HG02870 (cell line): ENCODE data around the gene NTHL1.

Experiments used
- ATAC-seq: cut with Tn5 transposase; IDR thresholded peaks from one replicate; pipeline ENCODE4 v1.9.1; 2021; ENCODE audit warnings: mild to moderate bottlenecking, moderate library complexity; ENCODE audit not compliant: unreplicated experiment

NTHL1 gene

DNA sequence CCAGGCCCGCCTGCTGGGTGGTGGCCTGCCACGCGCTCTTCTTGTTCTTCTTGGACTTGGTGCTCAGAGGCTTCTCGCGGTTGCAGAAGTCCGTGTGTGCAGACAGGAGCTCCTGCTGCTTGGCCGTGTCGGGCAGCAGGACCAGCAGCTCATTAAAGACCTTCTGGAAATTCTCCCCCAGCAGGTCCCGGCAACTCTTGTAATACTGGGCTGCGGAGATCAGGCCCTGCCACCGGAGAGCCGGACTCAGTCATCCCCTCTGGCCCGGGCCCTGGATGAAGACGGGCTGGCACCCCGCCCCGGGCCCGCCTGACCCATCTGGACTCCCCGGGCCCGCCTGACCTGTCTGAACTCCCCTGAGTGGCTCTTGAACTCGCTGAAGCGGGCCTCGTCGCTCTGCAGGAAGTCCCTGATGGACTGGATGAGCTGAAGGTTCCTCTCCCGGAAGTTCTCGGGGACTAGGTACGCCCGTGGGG is 49.2 kb downstream of the NTHL1 start:
- ATAC-seq, result no peak

DNA sequence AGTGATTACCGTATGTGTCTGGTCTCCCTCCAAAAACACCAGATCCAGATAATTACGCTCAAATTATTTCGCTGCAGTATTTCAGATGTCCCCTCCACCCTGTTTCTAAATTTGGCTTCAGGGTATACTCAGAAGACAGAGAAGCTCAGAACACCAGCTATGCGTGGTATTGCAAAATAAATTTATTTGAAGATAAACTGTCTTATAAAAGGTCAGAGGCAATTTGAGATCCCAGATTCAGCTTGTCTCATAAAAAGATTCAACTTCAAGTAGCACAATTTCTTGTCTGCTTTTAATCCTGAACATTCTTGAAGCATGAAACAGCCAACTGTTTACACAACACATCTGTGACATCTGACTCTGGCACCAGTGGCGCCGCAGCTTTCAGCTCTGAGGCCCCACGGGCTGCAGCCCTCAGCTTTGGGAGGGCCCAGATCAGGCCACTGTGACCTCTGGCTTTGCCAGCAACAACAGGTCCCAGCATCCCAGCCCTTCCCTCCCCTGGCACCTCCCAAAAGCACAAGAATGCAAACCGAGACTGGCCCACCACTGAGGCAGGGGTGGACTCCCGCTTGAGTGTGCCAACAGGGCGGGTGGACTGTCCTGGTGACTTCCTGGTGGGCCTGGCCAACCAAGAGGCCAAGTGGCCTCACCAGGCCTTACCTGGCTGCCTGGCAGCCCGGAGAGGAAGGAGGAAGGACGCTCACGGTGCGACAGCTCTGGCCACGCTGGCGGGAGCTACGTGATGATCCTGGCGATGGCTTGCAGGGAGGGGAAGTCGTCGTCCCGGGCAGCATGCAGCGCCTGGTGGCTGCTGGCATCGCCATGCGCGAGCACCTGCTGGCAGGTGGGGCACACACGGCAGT is 49.9 kb downstream of the NTHL1 start:
- ATAC-seq, result no peak

DNA sequence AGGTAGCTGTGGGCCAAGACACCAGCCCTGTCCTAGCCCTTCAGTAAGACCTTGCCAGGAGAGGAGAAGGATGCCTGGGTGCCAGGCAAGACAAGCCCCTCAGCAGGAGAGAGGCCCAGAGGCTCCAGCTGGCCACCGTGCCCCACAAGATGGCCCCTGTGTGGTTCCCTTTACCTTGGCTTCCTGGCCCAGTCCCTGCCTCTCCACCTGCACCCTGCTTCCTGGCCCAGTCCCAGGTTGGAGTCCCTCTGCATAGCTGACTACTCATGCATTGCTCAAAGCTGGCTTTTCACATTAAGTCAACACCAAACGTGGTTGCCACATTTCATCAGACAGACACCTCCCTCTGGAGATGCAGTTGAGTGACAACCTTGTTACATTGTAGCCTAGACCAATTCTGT is 53.9 kb downstream of the NTHL1 start:
- no peak for ATAC-seq

DNA sequence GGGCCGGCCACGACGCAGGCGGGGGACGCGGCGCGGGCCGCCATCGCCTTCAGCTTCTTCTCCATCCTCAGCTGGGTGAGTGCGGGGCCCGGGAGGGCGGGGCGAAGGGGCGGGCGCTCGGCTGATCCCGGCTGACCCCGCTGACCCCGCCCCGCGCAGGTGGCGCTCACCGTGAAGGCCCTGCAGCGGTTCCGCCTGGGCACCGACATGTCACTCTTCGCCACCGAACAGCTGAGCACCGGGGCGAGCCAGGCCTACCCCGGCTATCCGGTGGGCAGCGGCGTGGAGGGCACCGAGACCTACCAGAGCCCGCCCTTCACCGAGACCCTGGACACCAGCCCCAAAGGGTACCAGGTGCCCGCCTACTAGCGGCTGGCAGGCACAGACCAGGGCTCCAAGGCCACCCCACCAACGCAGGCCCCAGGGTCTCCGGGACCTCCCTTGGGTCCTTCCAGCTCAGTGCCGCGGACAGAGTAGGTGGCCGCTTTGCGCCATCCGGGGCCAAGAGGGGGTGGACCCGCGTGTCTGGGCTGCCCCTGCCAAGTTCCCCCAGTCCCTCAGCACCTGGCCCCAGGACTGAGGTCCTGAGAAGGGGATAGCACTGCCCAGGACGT is 54.8 kb downstream of the NTHL1 start:
- ATAC-seq, result no peak

DNA sequence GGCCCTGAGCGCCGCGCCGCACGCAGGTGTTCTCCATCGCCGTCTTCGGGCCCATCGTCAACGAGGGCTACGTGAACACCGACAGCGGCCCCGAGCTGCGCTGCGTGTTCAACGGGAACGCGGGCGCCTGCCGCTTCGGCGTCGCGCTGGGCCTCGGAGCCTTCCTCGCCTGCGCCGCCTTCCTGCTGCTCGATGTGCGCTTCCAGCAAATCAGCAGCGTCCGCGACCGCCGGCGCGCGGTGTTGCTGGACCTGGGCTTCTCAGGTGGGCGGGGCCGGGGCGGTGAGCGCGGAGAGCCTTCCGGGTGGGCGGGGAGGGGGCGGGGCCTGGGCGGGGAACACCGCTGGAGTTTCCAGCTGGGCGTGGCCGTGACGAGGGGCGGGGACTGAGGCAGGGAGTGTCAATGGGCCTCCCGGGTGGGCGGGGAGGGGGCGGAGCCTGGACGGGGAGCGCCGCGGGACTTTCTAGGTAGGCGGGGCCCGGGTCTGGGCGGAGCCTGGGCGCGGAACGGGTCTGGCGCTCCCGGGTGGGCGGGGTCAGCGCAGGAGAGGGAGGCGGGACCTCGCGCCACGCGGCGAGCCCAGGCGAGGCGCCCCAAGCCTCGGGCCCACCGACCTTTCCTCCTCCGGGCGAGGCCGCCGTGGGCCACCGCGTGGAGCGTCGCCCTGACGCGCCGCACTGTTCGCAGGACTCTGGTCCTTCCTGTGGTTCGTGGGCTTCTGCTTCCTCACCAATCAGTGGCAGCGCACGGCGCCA is 55.5 kb downstream of the NTHL1 start:
- ATAC-seq, result no peak

DNA sequence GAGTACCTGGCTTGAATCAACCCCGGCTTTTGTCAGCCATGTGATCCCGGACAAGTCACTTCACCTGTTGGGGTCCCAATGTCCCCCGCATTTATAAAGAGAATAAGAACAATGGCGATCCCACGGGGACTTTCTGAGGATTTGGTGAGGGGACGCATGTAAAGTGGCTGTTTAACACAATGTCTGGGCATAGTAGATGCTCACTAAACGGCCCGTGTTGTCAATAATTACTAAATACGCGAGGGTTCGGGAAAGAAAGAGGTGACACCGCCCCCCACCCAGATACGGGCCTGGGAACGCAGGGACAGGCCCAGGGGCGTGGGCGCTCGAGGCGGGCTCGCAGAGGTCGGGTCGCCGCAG is 56.1 kb downstream of the NTHL1 start:
- ATAC-seq, result no peak

DNA sequence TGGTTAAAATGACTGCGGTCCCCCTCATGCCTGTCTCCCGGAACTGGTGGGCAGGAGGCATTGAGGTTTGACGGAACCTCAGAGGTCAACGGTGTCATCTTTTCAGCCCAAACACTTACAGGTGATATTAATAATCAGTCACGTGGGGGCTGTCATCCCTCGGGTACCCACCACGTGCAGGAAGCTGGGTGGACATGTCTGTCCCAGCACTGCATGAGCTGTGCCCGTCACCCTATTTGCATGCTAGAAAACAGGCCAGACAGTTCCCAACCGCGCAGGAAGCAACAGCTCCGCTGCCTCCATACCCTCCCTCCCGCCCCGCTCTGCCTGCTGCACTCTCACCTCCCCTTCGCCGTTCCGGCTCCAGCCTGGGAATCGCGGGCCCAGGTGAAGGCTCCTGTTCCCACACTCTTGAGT is 56.5 kb downstream of the NTHL1 start:
- no peak for ATAC-seq

DNA sequence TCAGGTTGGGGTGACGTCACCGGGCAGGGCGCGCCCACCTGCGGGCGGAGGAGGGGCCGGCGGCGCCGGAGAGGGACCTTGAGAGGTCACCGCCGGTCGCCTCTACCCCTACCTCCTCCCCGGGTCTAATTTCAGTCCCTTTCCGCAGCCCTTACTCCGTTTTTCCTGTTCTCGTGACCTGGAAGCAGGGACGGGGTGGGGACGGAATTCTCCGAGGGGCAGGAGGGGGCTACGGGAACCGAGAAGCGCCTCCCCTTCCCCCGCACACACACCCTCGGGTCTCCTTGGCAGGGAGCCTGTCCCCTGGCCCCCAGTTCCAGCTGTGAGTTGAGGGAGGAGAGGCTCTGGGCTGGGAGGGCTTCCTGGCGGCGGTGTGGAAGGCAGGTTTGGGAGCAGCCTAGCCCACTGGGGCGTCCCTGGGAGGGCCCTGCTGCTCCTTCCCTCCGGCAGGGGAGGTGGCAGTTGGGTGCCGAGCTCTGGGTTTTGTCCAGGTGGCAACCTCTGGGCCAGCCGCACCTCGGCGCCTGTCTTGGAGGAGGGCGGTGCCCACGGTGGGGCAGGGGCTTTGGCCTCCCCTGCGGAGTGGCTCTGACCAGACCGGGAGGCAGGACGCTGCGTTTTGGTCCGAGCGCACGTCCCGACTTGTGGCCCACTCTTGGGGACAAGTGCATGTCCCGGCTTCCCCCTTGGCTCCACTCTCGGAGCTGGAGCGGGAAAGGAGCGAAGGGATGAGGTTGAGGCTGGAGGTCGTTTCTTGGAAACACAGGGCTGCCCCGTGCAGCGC is 57.1 kb downstream of the NTHL1 start:
- ATAC-seq, result no peak

DNA sequence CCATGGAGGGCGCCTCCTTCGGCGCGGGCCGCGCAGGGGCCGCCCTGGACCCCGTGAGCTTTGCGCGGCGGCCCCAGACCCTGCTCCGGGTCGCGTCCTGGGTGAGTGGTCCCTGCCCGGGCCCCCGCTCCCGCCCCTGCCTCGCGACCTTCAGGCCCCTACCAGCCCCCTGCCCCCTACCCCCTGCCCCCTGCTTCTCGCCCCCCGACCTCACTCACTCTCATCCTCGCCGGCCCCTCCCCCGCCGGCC is 57.6 kb downstream of the NTHL1 start:
- no peak for ATAC-seq
